ENCODE results near the gene GLT6D1. TPM values are rescaled to one million over a fixed set of nuclear protein-coding genes. Genes with fewer than 3 reads are reported as not detected.
"Not testable (repeated sequence)": the region's sequence is repeated elsewhere in the genome, so short reads cannot be mapped to it uniquely, and the experiment has no call there.

GLT6D1 gene, protein sequence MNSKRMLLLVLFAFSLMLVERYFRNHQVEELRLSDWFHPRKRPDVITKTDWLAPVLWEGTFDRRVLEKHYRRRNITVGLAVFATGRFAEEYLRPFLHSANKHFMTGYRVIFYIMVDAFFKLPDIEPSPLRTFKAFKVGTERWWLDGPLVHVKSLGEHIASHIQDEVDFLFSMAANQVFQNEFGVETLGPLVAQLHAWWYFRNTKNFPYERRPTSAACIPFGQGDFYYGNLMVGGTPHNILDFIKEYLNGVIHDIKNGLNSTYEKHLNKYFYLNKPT
- polyA plus RNA-seq = not detected

DNA sequence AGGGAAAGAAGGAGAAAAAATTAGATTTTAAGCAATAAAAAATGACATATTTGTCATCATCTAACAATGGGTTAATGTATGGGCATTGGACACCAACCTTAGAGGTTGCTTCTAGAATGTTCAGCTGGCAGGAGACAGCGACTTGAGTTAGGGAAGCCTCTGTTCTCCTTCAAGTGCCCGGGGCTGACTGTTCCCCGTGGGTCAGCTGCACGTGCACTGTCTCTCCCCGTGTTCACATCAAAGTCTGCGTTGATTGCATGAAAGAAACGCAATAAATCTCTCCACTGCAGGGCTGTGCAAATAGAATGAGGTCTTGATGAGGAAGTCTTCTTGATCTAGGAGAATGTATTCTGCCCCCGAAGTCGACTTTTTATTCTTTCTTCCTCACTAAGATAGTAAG lies at the start of gene GLT6D1:
TSS of gene GLT6D1 (minus strand) at position 345 of the 400 bp plus-strand sequence. CDS start 353 bp downstream, outside the sequence.
- no peak within 1 kb of the TSS for H3K27ac Mint-ChIP-seq
- H3K27me3 Mint-ChIP-seq (ENCODE audit: low read depth in 3 of 3) = peaks cover 8 to 15% (median 9%) of the 10 kb centered on the region in 3 donors
- no peaks in the 10 kb centered on the region for H3K4me1 Mint-ChIP-seq
- no peaks in the 10 kb centered on the region for H3K36me3 Mint-ChIP-seq
- no peak within 1 kb of the TSS for H3K4me3 Mint-ChIP-seq
- no peak for DNase-seq
- peaks cover 0 to 9% (median 3%) of the 10 kb centered on the region in 6 donors for H3K9me3 Mint-ChIP-seq

DNA sequence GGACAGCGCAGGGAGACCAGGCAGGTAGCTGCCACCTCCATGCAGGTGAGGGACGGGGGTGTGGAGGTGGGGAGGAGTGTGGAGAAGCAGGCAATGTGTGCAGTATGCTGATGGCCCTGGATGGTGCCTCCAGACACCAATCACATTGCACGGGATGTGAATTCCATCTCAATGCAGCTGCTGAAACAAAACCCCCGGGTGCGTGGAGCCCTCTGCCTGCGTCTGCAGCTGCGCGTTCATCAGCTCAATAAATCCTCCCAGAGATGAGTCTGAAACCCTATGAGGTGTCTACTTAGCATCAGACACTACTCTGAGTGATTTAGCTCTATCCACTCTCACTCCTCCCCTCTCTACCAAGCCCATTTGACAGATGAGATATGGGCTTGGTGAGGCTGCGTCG lies 49.7 kb upstream of the GLT6D1 start:
- no peak for DNase-seq
- H3K4me1 Mint-ChIP-seq = no peaks in the 10 kb centered on the region
- H3K36me3 Mint-ChIP-seq = no peaks in the 10 kb centered on the region
- H3K9me3 Mint-ChIP-seq = no peaks in the 10 kb centered on the region
- peaks cover 0 to under 1% (median 0%) of the 10 kb centered on the region in 3 donors for H3K27me3 Mint-ChIP-seq (ENCODE audit: low read depth in 3 of 3)
- peak overlapping the region in 1 of 5 donors; percentile 9 for H3K4me3 Mint-ChIP-seq
- H3K27ac Mint-ChIP-seq = no peak overlapping the region

GRCh38 chr9:135687216-135687615 lies 47.9 kb upstream of the GLT6D1 start:
- H3K9me3 Mint-ChIP-seq = no peaks in the 10 kb centered on the region
- no peak overlapping the region for H3K27ac Mint-ChIP-seq
- DNase-seq = no peak
- H3K27me3 Mint-ChIP-seq (ENCODE audit: low read depth in 3 of 3) = no peaks in the 10 kb centered on the region
- no peak overlapping the region for H3K4me3 Mint-ChIP-seq
- no peaks in the 10 kb centered on the region for H3K36me3 Mint-ChIP-seq
- H3K4me1 Mint-ChIP-seq = no peaks in the 10 kb centered on the region

DNA sequence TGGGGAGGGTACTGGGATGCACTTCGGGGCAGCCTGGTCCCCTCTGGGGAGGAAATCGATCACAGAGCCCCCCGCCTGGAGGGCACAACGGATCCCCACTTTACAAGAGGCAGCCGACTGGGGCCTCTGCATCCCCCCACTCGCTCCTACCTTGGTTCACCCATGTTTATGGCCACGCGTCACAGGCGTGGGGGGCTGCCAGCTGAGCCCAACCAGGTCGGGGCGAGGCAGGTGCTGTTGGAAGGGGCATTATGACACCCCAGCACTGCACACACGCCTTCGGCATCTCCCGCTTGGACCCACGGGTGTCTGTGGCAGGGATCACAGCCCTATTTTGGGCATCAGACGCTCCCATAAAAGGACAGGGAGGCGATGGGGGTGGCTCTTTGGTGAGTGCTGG lies 45.4 kb upstream of the GLT6D1 start:
- H3K4me1 Mint-ChIP-seq = no peaks in the 10 kb centered on the region
- H3K27me3 Mint-ChIP-seq (ENCODE audit: low read depth in 3 of 3) = no peaks in the 10 kb centered on the region
- H3K36me3 Mint-ChIP-seq = no peaks in the 10 kb centered on the region
- H3K27ac Mint-ChIP-seq = no peak overlapping the region
- no peak overlapping the region for H3K4me3 Mint-ChIP-seq
- H3K9me3 Mint-ChIP-seq = no peaks in the 10 kb centered on the region
- DNase-seq = no peak

- Mint-ChIP-seq H3K9me3 (no peaks in the 10 kb centered on the region), H3K27me3 (ENCODE audit: low read depth in 3 of 3) (no peaks in the 10 kb centered on the region), H3K27ac (no peak overlapping the region), H3K36me3 (no peaks in the 10 kb centered on the region), H3K4me1 (no peaks in the 10 kb centered on the region), H3K4me3 (no peak overlapping the region)
- DNase-seq = no peak
These were observed 44.2 kb upstream of the GLT6D1 start for GRCh38 chr9:135683401-135684034.

- Mint-ChIP-seq H3K27ac (no peak overlapping the region), H3K4me1 (no peaks in the 10 kb centered on the region), H3K36me3 (no peaks in the 10 kb centered on the region), H3K27me3 (ENCODE audit: low read depth in 3 of 3) (no peaks in the 10 kb centered on the region), H3K9me3 (no peaks in the 10 kb centered on the region), H3K4me3 (no peak overlapping the region)
- DNase-seq = no peak
These were observed 41.8 kb upstream of the GLT6D1 start for GRCh38 chr9:135681161-135681560.

DNA sequence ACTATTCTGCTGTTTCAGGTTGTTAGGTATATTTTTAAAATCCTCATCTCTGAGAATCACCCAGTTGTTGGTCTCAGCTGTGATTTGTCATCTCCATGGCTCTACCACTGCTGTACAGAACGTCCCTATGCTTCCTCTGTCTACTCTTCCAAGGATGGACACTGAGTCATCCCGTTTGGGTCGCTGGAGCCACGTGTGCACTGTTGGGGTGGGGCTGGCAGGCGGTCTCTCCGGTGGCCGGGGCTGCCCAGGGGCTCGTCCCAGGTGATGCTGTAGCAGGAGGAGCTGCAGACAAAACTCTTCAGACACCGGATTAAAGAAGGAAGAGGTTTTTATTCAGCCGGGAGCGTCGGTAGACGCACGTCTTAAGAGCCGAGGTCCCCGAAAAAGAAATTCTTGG lies 40.7 kb upstream of the GLT6D1 start:
- Mint-ChIP-seq H3K27me3 (ENCODE audit: low read depth in 3 of 3) (no peaks in the 10 kb centered on the region), H3K9me3 (no peaks in the 10 kb centered on the region), H3K4me3 (no peak overlapping the region), H3K4me1 (no peaks in the 10 kb centered on the region), H3K36me3 (no peaks in the 10 kb centered on the region), H3K27ac (peak overlapping the region in 1 of 6 donors; percentile 58)
- no peak for DNase-seq

GRCh38 chr9:135678236-135679017 lies 39.1 kb upstream of the GLT6D1 start:
- Mint-ChIP-seq H3K36me3 (no peaks in the 10 kb centered on the region), H3K27me3 (ENCODE audit: low read depth in 3 of 3) (no peaks in the 10 kb centered on the region), H3K4me3 (no peak overlapping the region), H3K27ac (no peak overlapping the region), H3K4me1 (no peaks in the 10 kb centered on the region), H3K9me3 (no peaks in the 10 kb centered on the region)
- DNase-seq = no peak

GRCh38 chr9:135677641-135678168 lies 38.4 kb upstream of the GLT6D1 start:
- no peak for DNase-seq
- H3K4me1 Mint-ChIP-seq = no peaks in the 10 kb centered on the region
- no peaks in the 10 kb centered on the region for H3K36me3 Mint-ChIP-seq
- H3K9me3 Mint-ChIP-seq = no peaks in the 10 kb centered on the region
- H3K27me3 Mint-ChIP-seq (ENCODE audit: low read depth in 3 of 3) = no peaks in the 10 kb centered on the region
- no peak overlapping the region for H3K27ac Mint-ChIP-seq
- H3K4me3 Mint-ChIP-seq = no peak overlapping the region

DNA sequence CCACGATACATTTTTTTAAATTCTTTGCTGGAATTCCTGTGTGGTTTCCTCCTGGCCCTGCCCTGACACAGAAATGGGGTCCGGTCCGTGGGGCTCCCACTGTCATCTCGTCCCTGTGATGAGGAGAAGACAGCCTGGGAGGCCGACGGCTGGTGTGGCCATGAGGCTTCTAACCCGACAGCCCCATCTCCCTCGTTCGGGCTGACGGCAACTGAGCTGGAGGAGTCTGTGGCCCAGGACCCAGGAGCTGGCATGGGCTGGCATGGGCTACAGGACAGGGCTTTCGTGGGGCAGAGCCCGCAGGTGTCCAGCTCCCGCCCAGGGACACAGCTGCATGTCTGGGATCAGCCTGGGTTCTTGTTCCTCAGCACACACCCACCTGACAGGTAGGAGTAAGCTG lies 37.6 kb upstream of the GLT6D1 start:
- Mint-ChIP-seq H3K4me1 (no peaks in the 10 kb centered on the region), H3K27me3 (ENCODE audit: low read depth in 3 of 3) (peaks cover 0 to 2% (median 0%) of the 10 kb centered on the region in 3 donors), H3K36me3 (no peaks in the 10 kb centered on the region), H3K27ac (no peak overlapping the region), H3K4me3 (no peak overlapping the region), H3K9me3 (no peaks in the 10 kb centered on the region)
- DNase-seq = no peak

DNA sequence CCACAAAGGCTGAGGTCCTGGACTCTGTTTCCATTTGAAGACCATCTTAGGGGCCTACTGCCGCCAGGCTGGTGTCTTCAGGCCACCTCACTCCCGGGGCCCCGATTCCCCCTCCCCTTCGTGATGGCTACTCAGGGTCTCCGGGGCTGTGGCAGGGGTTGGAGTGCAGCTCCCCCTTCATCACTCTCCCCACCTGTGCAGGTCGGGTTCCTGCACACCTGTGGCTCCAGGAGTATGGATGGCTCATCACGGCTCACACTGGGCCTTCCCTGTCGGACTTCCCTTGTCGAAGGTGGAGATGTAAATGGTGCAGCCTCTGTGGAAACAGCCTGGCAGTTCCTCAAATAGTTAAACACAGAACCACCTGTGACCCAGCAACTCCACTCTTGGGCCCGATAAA lies 35.6 kb upstream of the GLT6D1 start:
- H3K4me3 Mint-ChIP-seq = no peak overlapping the region
- H3K27me3 Mint-ChIP-seq (ENCODE audit: low read depth in 3 of 3) = peaks cover 0 to 2% (median 0%) of the 10 kb centered on the region in 3 donors
- no peak for DNase-seq
- no peaks in the 10 kb centered on the region for H3K4me1 Mint-ChIP-seq
- H3K27ac Mint-ChIP-seq = no peak overlapping the region
- no peaks in the 10 kb centered on the region for H3K9me3 Mint-ChIP-seq
- H3K36me3 Mint-ChIP-seq = no peaks in the 10 kb centered on the region

GRCh38 chr9:135673941-135674340 lies 34.6 kb upstream of the GLT6D1 start:
- peaks cover 0 to 2% (median 1%) of the 10 kb centered on the region in 3 donors for H3K27me3 Mint-ChIP-seq (ENCODE audit: low read depth in 3 of 3)
- no peaks in the 10 kb centered on the region for H3K36me3 Mint-ChIP-seq
- no peak overlapping the region for H3K4me3 Mint-ChIP-seq
- no peak for DNase-seq
- H3K27ac Mint-ChIP-seq = no peak overlapping the region
- H3K4me1 Mint-ChIP-seq = no peaks in the 10 kb centered on the region
- no peaks in the 10 kb centered on the region for H3K9me3 Mint-ChIP-seq

DNA sequence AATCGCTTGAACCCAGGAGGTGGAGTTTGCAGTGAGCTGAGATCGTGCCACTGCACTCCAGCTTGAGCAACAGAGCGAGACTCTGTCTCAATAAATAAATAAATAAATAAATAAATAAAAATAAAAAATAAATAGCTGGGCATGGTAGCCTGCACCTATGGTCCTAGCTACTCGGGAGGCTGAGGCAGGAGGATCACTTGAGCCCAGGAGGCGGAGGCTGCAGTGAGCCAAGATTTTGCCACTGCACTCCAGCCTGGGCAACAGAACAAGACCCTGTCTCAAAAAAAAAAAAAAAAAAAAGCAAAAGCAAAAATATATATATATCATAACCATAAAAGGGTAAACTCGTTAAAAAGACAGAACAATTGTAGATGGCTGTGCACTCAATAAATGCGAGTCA lies 33.4 kb upstream of the GLT6D1 start:
- H3K4me1 Mint-ChIP-seq, H3K4me3 Mint-ChIP-seq: not testable (repeated sequence)

GRCh38 chr9:135671591-135672041 lies 32.3 kb upstream of the GLT6D1 start:
- no peaks in the 10 kb centered on the region for H3K36me3 Mint-ChIP-seq
- H3K9me3 Mint-ChIP-seq = no peaks in the 10 kb centered on the region
- no peak for DNase-seq
- H3K27me3 Mint-ChIP-seq (ENCODE audit: low read depth in 3 of 3) = peaks cover 0 to 2% (median 1%) of the 10 kb centered on the region in 3 donors
- no peak overlapping the region for H3K4me3 Mint-ChIP-seq
- no peaks in the 10 kb centered on the region for H3K4me1 Mint-ChIP-seq
- no peak overlapping the region for H3K27ac Mint-ChIP-seq

More for the DNA sequence above, 33.4 kb upstream of the GLT6D1 start:
- H3K36me3 Mint-ChIP-seq; H3K27me3 Mint-ChIP-seq (ENCODE audit: low read depth in 3 of 3); DNase-seq; H3K27ac Mint-ChIP-seq; H3K9me3 Mint-ChIP-seq: not testable (repeated sequence)
